GM19328 (cell line): ENCODE data around the gene TMPRSS6.

Experiments used
- ATAC-seq: cut with Tn5 transposase; IDR thresholded peaks from one replicate; pipeline ENCODE4 v1.9.1; 2021; ENCODE audit warnings: mild to moderate bottlenecking, moderate library complexity; ENCODE audit not compliant: unreplicated experiment

Gene TMPRSS6

GRCh38 chr22:37118083-37118482, 8.6 kb upstream of the TMPRSS6 start:
- no peak for ATAC-seq

GRCh38 chr22:37117092-37117491, 7.6 kb upstream of the TMPRSS6 start:
- no peak for ATAC-seq

- ATAC-seq: no peak
Observed at GRCh38 chr22:37115032-37115431, 5.5 kb upstream of the TMPRSS6 start.

- no peak for ATAC-seq
Observed at GRCh38 chr22:37113757-37114156, 4.2 kb upstream of the TMPRSS6 start.

GRCh38 chr22:37112084-37112728, 2.7 kb upstream of the TMPRSS6 start:
- no peak for ATAC-seq

- ATAC-seq: no peak
Observed at GRCh38 chr22:37111156-37111717, 1.7 kb upstream of the TMPRSS6 start.

GRCh38 chr22:37107816-37108621, 1.5 kb downstream of the TMPRSS6 start:
- ATAC-seq: no peak

GRCh38 chr22:37105990-37106389, 3.5 kb downstream of the TMPRSS6 start:
- no peak for ATAC-seq

GRCh38 chr22:37105154-37105553, 4.4 kb downstream of the TMPRSS6 start:
- ATAC-seq: no peak

GRCh38 chr22:37103656-37104452, 5.7 kb downstream of the TMPRSS6 start:
- ATAC-seq: no peak

GRCh38 chr22:37103151-37103550, 6.4 kb downstream of the TMPRSS6 start:
- ATAC-seq: no peak

GRCh38 chr22:37101311-37102066, 8.0 kb downstream of the TMPRSS6 start:
- no peak for ATAC-seq

GRCh38 chr22:37100589-37101127, 8.9 kb downstream of the TMPRSS6 start:
- ATAC-seq: no peak

- ATAC-seq: no peak
Observed at GRCh38 chr22:37098976-37099591, 10.4 kb downstream of the TMPRSS6 start.

GRCh38 chr22:37097346-37097745, 12.2 kb downstream of the TMPRSS6 start:
- no peak for ATAC-seq

- ATAC-seq: no peak
Observed at GRCh38 chr22:37095113-37095512, 14.4 kb downstream of the TMPRSS6 start.

GRCh38 chr22:37094239-37094638, 15.3 kb downstream of the TMPRSS6 start:
- no peak for ATAC-seq

- no peak for ATAC-seq
Observed at GRCh38 chr22:37092997-37093396, 16.5 kb downstream of the TMPRSS6 start.

GRCh38 chr22:37091994-37092393, 17.5 kb downstream of the TMPRSS6 start:
- no peak for ATAC-seq
